GM20000 (cell line): ENCODE measurements around the gene ABI3BP.
A peak's percentile ranks its signal among the peaks of the same experiment; 100 is the strongest.

ENCODE experiments used
- DNase-seq: peaks from one replicate; pipeline ENCODE4 v3.0.0; 2012; ENCODE audit warnings: low spot score
- CTCF ChIP-seq: IDR thresholded peaks from 2 replicates; pipeline ENCODE4 v1.5.1; 2012; ENCODE audit warnings: mild to moderate bottlenecking, control low read depth; ENCODE audit errors: extremely low read depth, missing control alignments

ABI3BP gene

GRCh38 chr3:100765437-100765975, 227.7 kb downstream of the ABI3BP start:
- DNase-seq = no peak
- TF ChIP-seq CTCF = no peak

GRCh38 chr3:100761951-100762350, 231.3 kb downstream of the ABI3BP start:
- DNase-seq = no peak
- no peak for TF ChIP-seq CTCF

GRCh38 chr3:100761211-100761942, 231.8 kb downstream of the ABI3BP start:
- no peak for TF ChIP-seq CTCF
- peak; percentile 12 for DNase-seq

- TF ChIP-seq CTCF = no peak
- DNase-seq = no peak
Measured at GRCh38 chr3:100760377-100760776, 232.8 kb downstream of the ABI3BP start.

GRCh38 chr3:100759950-100760349, 233.3 kb downstream of the ABI3BP start:
- DNase-seq = no peak
- no peak for TF ChIP-seq CTCF

GRCh38 chr3:100759159-100759558, 234.1 kb downstream of the ABI3BP start:
- DNase-seq = no peak
- TF ChIP-seq CTCF = no peak

- no peak for DNase-seq
- no peak for TF ChIP-seq CTCF
Measured at GRCh38 chr3:100756441-100756840, 236.8 kb downstream of the ABI3BP start.
